ENCODE data around the gene ARL5C.

The ARL5C gene

GRCh38 chr17:39145143-39145542 is 20.8 kb downstream of the ARL5C start:
- TF ChIP-seq CTCF (conservative IDR thresholded peaks at IDR 0.05): no peak
- no peak overlapping the region for H3K27ac ChIP-seq

GRCh38 chr17:39144416-39144840 is 21.5 kb downstream of the ARL5C start:
- H3K27ac ChIP-seq: no peak overlapping the region
- no peak for TF ChIP-seq CTCF (conservative IDR thresholded peaks at IDR 0.05)

- no peak overlapping the region for H3K27ac ChIP-seq
- TF ChIP-seq CTCF (conservative IDR thresholded peaks at IDR 0.05): no peak
Observed at GRCh38 chr17:39143552-39144093, 22.3 kb downstream of the ARL5C start.

GRCh38 chr17:39141915-39142664 is 23.9 kb downstream of the ARL5C start:
- H3K27ac ChIP-seq: no peak overlapping the region
- no peak for TF ChIP-seq CTCF (conservative IDR thresholded peaks at IDR 0.05)

GRCh38 chr17:39141294-39141693 is 24.7 kb downstream of the ARL5C start:
- TF ChIP-seq CTCF (conservative IDR thresholded peaks at IDR 0.05): no peak
- no peak overlapping the region for H3K27ac ChIP-seq

- no peak for TF ChIP-seq CTCF (conservative IDR thresholded peaks at IDR 0.05)
- H3K27ac ChIP-seq: no peak overlapping the region
Observed at GRCh38 chr17:39139561-39139960, 26.4 kb downstream of the ARL5C start.

GRCh38 chr17:39139161-39139511 is 26.8 kb downstream of the ARL5C start:
- no peak for TF ChIP-seq CTCF (conservative IDR thresholded peaks at IDR 0.05)
- no peak overlapping the region for H3K27ac ChIP-seq

All from VCaP (cell line).